CD14-positive monocyte (primary cell): ENCODE data around the gene RPS19BP1. TPM values are rescaled to one million over a fixed set of nuclear protein-coding genes. Genes with fewer than 3 reads are reported as not detected.

Experiments
- DNase-seq, 3 donors: peaks; one replicate each; pipeline ENCODE4 v3.0.0-alpha.2; 2011 to 2022
- H2AFZ ChIP-seq: 2 replicates; pipeline ENCODE4 v1.6.0; 2012; ENCODE audit warnings: mild to moderate bottlenecking, low read depth, low read length, inconsistent platforms; ENCODE audit not compliant: insufficient read depth, poor library complexity, severe bottlenecking
- H3K27ac ChIP-seq, 2 donors: 1 replicate in 1 of 2; 2 replicates in 1 of 2; pipeline ENCODE4 v1.5.1; 2012 to 2013; ENCODE audit warnings: low read length in 2 of 2, control low read depth in 1 of 2, inconsistent platforms in 1 of 2, low read depth in 1 of 2, mild to moderate bottlenecking in 1 of 2
- H3K27me3 ChIP-seq, 2 donors: one replicate each; pipeline versions ENCODE4 v1.6.0 to v1.6.1; 2011 to 2013; ENCODE audit warnings: low read length in 2 of 2; ENCODE audit not compliant: control insufficient read depth in 2 of 2, insufficient read depth in 2 of 2
- H3K36me3 ChIP-seq, 2 donors: replicated peaks in 1 of 2; 1 replicate in 1 of 2; 2 replicates in 1 of 2; pipeline versions ENCODE4 v1.5.1 to v1.6.1; 2012 to 2013; ENCODE audit warnings: low read length in 2 of 2, control low read depth in 1 of 2, inconsistent platforms in 1 of 2, mild to moderate bottlenecking in 1 of 2; ENCODE audit not compliant: insufficient read depth in 2 of 2, control insufficient read depth in 1 of 2
- H3K4me1 ChIP-seq, 2 donors: 1 replicate in 1 of 2; 2 replicates in 1 of 2; pipeline versions ENCODE4 v1.5.1 to v1.6.1; 2012 to 2013; ENCODE audit warnings: low read length in 2 of 2, control low read depth in 1 of 2, inconsistent platforms in 1 of 2, mild to moderate bottlenecking in 1 of 2, moderate library complexity in 1 of 2; ENCODE audit not compliant: insufficient read depth in 2 of 2, control insufficient read depth in 1 of 2
- H3K4me2 ChIP-seq: replicated peaks from 2 replicates; pipeline ENCODE3; 2012; ENCODE audit warnings: low read length, moderate library complexity, mild to moderate bottlenecking; ENCODE audit not compliant: poor library complexity, severe bottlenecking; ENCODE audit errors: extremely low read depth
- H3K4me3 ChIP-seq, 3 experiments: fragments of 200-600 bp in 1 of 3; sonication (generic) in 1 of 3; replicated peaks in 1 of 3; 1 replicate in 2 of 3; 2 replicates in 1 of 3; pipeline ENCODE4 v1.5.1; 2011 to 2013; ENCODE audit warnings: low read length in 3 of 3, mild to moderate bottlenecking in 3 of 3, control low read depth in 2 of 3, low read depth in 2 of 3, inconsistent platforms in 1 of 3, moderate library complexity in 1 of 3
- H3K79me2 ChIP-seq: 2 replicates; pipeline ENCODE4 v1.6.0; 2012; ENCODE audit warnings: mild to moderate bottlenecking, control low read depth, inconsistent platforms, low read length, moderate library complexity; ENCODE audit not compliant: insufficient read depth
- H3K9ac ChIP-seq: 2 replicates; pipeline ENCODE4 v1.6.0; 2017; ENCODE audit warnings: low read length, mild to moderate bottlenecking; ENCODE audit not compliant: insufficient read depth, poor library complexity, severe bottlenecking
- H3K9me3 ChIP-seq, 2 donors: replicated peaks in 1 of 2; 1 replicate in 1 of 2; 2 replicates in 1 of 2; pipeline versions ENCODE4 v1.5.1 to v1.6.1; 2012 to 2013; ENCODE audit warnings: low read length in 2 of 2, control low read depth in 1 of 2; ENCODE audit not compliant: control insufficient read depth in 1 of 2, insufficient read depth in 1 of 2
- H4K20me1 ChIP-seq: 2 replicates; pipeline ENCODE4 v1.6.0; 2012; ENCODE audit warnings: mild to moderate bottlenecking, low read length, control low read depth, moderate library complexity; ENCODE audit not compliant: insufficient read depth
- H3K27ac Mint-ChIP-seq, 7 donors: one replicate each; pipeline ENCODE4 v1.8.0; 2020; ENCODE audit warnings: mild to moderate bottlenecking in 7 of 7, mixed read lengths in 7 of 7, moderate library complexity in 6 of 7, inconsistent platforms in 2 of 7
- H3K27me3 Mint-ChIP-seq, 3 donors: one replicate each; pipeline ENCODE4 v1.8.0; 2021 to 2022; ENCODE audit warnings: low read depth in 3 of 3, mild to moderate bottlenecking in 3 of 3, mixed read lengths in 3 of 3, moderate library complexity in 3 of 3, inconsistent platforms in 1 of 3
- H3K36me3 Mint-ChIP-seq, 2 donors: one replicate each; pipeline ENCODE4 v1.8.0; 2020; ENCODE audit warnings: mixed read lengths in 2 of 2, inconsistent platforms in 1 of 2, mild to moderate bottlenecking in 1 of 2
- H3K4me1 Mint-ChIP-seq: one replicate; pipeline ENCODE4 v1.8.0; 2020; ENCODE audit warnings: mild to moderate bottlenecking, mixed read lengths
- H3K4me3 Mint-ChIP-seq, 2 donors: one replicate each; pipeline ENCODE4 v1.8.0; 2020; ENCODE audit warnings: mild to moderate bottlenecking in 2 of 2, mixed read lengths in 2 of 2, moderate library complexity in 1 of 2
- H3K9me3 Mint-ChIP-seq, 7 donors: one replicate each; pipeline ENCODE4 v1.8.0; 2020 to 2022; ENCODE audit warnings: mixed read lengths in 7 of 7, mild to moderate bottlenecking in 6 of 7, moderate library complexity in 6 of 7, inconsistent platforms in 2 of 7
- WGBS: methylation state at CpG from one replicate; pipeline ENCODE4 v1.1.5; 2013; ENCODE audit warnings: missing lambda C conversion rate; ENCODE audit not compliant: insufficient coverage; 5-methylcytosine and 5-hydroxymethylcytosine counted together
- intact Hi-C, 2 donors: fragments of 100-400 bp; cut with micrococcal nuclease; formaldehyde crosslinking; loops; one replicate each; pipeline versions ENCODE4 v1.15.0 to v1.15.1; 2023
- polyA plus RNA-seq, 3 donors: library from polyadenylated mRNA; depleted of rRNA in 1 of 3; unstranded in 2 of 3; stranded (reverse) in 1 of 3; fragments of 300-500 nt in 2 of 3; fragments of >200 nt in 1 of 3; fragmentation: Illumina TruSeq in 2 of 3; gene quantifications; 1 replicate in 2 of 3; 2 replicates in 1 of 3; pipeline ENCODE4 v1.2.3, GENCODE V29; 2012 to 2021
- TF ChIP-seq, protein P1 (sequence below): fragments of 200-600 bp; IDR thresholded peaks from one replicate; pipeline ENCODE4 v1.8.0; 2022; ENCODE audit warnings: antibody characterized with exemption, mild to moderate bottlenecking

The RPS19BP1 gene
- polyA plus RNA-seq, 3 donors = 59.9 to 106 (median 73.5) TPM

DNA sequence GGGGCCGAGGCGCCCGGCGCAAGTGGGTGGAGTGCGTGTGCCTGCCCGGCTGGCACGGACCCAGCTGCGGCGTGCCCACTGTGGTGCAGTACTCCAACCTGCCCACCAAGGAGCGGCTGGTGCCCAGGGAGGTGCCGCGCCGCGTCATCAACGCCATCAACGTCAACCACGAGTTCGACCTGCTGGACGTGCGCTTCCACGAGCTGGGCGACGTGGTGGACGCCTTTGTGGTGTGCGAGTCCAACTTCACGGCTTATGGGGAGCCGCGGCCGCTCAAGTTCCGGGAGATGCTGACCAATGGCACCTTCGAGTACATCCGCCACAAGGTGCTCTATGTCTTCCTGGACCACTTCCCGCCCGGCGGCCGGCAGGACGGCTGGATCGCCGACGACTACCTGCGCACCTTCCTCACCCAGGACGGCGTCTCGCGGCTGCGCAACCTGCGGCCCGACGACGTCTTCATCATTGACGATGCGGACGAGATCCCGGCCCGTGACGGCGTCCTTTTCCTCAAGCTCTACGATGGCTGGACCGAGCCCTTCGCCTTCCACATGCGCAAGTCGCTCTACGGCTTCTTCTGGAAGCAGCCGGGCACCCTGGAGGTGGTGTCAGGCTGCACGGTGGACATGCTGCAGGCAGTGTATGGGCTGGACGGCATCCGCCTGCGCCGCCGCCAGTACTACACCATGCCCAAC lies 44.6 kb downstream of the RPS19BP1 start:
- H3K9me3 Mint-ChIP-seq = peaks cover 0 to 2% (median 0%) of the 10 kb centered on the region in 7 donors
- no peak overlapping the region for H3K4me3 Mint-ChIP-seq
- Histone ChIP-seq H3K79me2 (no peaks in the 10 kb centered on the region), H3K9me3 (no peaks in the 10 kb centered on the region), H3K27me3 (no peaks in the 10 kb centered on the region), H3K4me1 (peaks cover 10% of the 10 kb centered on the region in 2 donors), H2AFZ (no peak overlapping the region), H3K4me2 (no peak overlapping the region), H4K20me1 (no peaks in the 10 kb centered on the region), H3K9ac (no peak overlapping the region), H3K36me3 (no peaks in the 10 kb centered on the region), H3K27ac (no peak overlapping the region), H3K4me3 (no peak overlapping the region)
- no peak for DNase-seq
- no peaks in the 10 kb centered on the region for H3K36me3 Mint-ChIP-seq
- WGBS = 97% methylated on average over 62 of the region's 70 CpGs
- H3K27me3 Mint-ChIP-seq = peaks cover 3 to 4% (median 4%) of the 10 kb centered on the region in 3 donors
- intact Hi-C loops = no loop called here
- TF ChIP-seq, protein P1, sequence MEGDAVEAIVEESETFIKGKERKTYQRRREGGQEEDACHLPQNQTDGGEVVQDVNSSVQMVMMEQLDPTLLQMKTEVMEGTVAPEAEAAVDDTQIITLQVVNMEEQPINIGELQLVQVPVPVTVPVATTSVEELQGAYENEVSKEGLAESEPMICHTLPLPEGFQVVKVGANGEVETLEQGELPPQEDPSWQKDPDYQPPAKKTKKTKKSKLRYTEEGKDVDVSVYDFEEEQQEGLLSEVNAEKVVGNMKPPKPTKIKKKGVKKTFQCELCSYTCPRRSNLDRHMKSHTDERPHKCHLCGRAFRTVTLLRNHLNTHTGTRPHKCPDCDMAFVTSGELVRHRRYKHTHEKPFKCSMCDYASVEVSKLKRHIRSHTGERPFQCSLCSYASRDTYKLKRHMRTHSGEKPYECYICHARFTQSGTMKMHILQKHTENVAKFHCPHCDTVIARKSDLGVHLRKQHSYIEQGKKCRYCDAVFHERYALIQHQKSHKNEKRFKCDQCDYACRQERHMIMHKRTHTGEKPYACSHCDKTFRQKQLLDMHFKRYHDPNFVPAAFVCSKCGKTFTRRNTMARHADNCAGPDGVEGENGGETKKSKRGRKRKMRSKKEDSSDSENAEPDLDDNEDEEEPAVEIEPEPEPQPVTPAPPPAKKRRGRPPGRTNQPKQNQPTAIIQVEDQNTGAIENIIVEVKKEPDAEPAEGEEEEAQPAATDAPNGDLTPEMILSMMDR = no peak
- H3K27ac Mint-ChIP-seq = peak overlapping the region in 1 of 7 donors; percentile 87
- H3K4me1 Mint-ChIP-seq = peaks cover 12% of the 10 kb centered on the region

DNA sequence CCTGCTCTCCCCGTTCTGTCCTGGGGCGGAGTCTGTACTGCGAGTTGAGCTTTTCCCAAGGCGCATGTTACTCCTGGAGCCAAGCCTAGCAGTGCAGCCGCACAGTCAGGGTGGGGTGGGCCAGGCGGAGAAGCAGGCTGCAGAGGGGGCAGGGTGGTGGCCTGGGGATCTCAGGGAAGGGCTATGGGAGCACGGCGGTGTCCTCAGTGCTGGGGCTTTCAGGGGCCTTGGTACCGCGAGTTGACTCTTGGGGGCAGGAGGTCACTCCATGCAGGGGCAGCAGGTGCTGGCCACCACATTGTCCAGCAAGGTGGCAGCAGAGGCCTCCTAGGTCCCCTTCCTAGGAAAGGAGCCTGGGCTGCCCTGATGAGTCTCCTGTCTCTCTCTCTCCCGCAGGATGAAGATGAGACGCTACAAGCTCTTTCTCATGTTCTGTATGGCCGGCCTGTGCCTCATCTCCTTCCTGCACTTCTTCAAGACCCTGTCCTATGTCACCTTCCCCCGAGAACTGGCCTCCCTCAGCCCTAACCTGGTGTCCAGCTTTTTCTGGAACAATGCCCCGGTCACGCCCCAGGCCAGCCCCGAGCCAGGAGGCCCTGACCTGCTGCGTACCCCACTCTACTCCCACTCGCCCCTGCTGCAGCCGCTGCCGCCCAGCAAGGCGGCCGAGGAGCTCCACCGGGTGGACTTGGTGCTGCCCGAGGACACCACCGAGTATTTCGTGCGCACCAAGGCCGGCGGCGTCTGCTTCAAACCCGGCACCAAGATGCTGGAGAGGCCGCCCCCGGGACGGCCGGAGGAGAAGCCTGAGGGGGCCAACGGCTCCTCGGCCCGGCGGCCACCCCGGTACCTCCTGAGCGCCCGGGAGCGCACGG lies 45.4 kb downstream of the RPS19BP1 start:
- no peaks in the 10 kb centered on the region for H3K9me3 ChIP-seq
- intact Hi-C loops = no loop called here
- Mint-ChIP-seq H3K27ac (no peak overlapping the region), H3K4me3 (no peak overlapping the region), H3K36me3 (no peaks in the 10 kb centered on the region), H3K27me3 (peaks cover 3 to 4% (median 4%) of the 10 kb centered on the region in 3 donors), H3K4me1 (peaks cover 12% of the 10 kb centered on the region), H3K9me3 (peaks cover 0 to 2% (median 0%) of the 10 kb centered on the region in 7 donors)
- H3K27ac ChIP-seq = no peak overlapping the region
- no peaks in the 10 kb centered on the region for H3K79me2 ChIP-seq
- WGBS = 96% methylated on average over 44 of the region's 45 CpGs
- no peak overlapping the region for H2AFZ ChIP-seq
- H3K36me3 ChIP-seq = no peaks in the 10 kb centered on the region
- no peaks in the 10 kb centered on the region for H4K20me1 ChIP-seq
- TF ChIP-seq, protein P1 = no peak
- H3K27me3 ChIP-seq = no peaks in the 10 kb centered on the region
- peaks cover 10% of the 10 kb centered on the region in 2 donors for H3K4me1 ChIP-seq
- no peak overlapping the region for H3K4me3 ChIP-seq
- no peak overlapping the region for H3K9ac ChIP-seq
- DNase-seq = no peak
- no peak overlapping the region for H3K4me2 ChIP-seq
